Measurements from ENCODE around the gene ARHGEF4.

The ARHGEF4 gene

DNA sequence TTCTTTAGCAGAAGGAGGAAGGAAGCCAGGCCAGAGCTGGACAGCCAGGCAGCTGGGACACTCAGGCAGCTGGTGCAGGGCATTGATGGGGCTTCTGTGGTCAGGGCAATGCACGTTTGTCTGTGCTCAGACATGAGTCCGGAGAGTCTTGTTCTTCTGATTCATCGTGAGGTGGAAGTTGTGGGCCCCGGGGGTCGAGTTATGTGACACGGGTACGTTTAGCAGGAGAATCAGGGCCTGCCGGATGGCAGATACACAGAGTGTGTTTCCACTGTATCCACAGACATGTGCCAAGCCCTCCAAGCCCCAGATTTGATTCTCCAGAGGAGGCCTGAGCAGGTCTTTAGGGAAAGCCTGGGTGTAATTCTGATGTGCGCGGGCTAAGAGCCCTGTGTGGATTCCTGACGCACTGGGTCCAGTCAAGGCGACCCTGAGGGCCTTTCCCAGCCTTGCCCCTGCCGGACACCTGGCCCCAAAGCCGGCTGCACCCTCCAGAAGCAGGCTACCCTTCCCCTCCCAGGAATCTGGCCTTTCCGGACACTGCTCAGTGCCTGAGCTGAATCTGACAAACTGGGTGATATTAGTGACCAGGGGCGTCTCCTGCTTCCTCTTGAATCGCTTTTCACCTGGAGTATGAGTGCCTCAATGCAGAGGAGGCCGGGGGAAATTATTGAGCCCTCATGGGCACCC lies 10.1 kb downstream of the ARHGEF4 start:
- in situ Hi-C loops (cut with HindIII; ENCODE audit: low pct_ligation_motif_present, low pct_unique_long_range_greater_than_20kb, low sequenced_read_pairs): no loop called here
- DNase-seq: no peak

DNA sequence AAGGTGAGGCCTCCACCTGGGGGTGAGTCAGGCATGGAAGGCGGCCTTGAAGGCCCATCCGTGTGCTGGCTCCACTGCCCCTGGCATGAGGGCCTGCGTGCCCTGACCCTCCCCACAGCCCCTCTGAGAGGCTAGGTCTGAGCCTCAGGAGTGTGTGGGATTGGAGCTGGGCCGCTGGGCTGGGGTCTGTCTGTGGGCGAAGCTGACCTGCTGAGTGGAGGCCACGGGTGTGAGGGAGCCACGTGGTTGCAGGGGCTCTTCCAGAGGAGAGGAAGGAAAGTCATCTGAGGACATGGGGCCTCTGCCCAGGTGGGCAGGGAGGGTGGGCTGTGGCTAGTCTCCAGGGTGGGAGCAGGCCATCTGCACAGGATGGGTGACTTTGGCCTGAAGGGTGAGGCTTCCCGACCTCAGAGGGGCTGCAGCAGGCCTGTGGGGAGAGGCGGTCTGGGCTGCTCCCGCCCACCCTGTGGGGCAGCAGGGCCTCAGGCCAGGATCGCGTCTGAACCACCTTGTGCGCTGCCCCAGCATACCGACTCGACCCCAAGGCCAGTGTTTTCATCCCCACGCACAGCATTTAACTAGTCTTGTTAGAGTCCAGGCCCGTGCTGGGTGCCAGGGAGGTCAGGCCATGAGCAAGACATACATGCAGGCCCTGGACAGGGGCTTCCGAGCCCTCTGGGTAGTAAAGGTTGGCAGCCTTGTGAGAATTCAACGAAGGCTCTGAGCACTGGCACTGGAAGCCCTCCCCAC lies 11.2 kb downstream of the ARHGEF4 start:
- DNase-seq: no peak
- in situ Hi-C loops (cut with HindIII; ENCODE audit: low pct_ligation_motif_present, low pct_unique_long_range_greater_than_20kb, low sequenced_read_pairs): no loop called here

DNA sequence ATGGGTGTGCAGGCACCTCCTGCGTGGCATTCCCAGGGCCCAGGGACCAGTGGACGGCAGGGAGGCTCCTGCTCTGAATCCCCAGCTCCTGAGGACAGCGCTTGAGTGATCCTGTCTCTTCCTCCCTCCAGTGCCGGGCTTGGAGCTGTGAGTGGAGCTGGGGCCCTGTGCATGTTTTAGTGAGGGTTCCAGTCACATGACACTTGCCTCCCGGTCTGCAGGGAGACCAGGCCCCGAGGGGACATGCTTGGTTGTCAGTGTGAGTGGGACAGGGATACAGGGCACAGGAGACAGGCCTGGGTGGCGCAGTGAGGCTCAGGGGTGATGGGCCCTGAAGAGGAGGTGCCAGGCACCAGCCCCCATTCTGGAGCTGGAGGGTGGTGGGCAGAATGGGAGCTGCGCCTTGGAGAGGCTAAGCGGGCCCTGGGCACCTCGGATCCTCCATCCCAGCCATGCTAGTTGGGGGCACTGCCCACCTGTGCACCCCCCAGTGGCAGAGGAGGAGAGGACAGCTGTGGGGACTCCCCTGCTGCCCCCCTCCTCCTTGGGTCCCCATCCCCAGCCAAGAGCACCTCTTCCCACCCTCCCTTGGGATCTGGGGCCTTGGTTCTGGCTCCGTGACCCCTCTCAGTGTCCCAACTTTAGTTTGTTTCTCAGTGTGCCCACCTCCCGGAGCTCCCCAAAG lies 12.0 kb downstream of the ARHGEF4 start:
- in situ Hi-C loops (cut with HindIII; ENCODE audit: low pct_ligation_motif_present, low pct_unique_long_range_greater_than_20kb, low sequenced_read_pairs): no loop called here

DNA sequence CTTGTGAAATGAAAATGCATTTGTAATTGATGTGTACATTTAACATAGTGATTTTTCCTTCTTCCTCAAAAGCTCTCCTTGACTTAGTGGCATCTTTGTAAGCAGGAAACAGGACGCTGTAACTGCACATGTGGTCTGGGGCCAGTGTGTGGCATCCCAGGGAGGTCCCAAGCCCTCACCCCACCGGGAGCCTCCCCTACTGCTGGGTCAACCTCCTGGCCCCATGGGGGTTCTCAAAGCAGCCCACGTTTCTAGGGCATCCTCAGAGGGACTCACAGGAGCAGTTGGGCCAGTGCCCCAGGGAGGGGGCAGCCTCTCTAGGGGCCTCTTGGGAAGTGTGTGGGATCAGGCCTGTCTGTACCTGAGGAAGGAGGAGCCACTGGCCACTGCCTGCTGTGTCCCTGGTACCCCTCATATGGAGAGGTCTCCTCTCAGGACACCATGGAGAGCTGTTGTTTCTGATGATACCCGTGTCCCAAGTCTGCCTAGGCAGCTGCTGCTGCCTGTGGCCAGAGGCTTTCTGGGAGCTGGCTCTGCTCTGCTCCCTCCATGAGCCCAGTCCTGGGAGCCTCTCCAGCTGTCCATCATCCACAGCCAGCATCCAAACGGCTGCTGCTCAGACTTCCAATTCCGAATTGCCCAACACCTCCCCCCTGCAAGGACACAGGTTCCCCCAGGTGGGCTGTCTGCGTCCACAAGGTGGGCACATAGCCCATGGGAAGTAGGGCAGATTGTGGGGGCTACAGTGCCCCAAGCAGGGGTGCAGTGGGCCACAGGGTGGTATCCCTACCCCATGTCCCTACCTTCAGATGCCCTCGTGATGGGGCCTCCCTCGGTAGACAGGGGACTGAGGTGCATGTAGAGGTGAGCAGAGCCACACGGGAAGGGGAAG lies 13.4 kb downstream of the ARHGEF4 start:
- in situ Hi-C loops (cut with HindIII; ENCODE audit: low pct_ligation_motif_present, low pct_unique_long_range_greater_than_20kb, low sequenced_read_pairs): no loop called here
- no peak for DNase-seq

More for the DNA sequence above, 12.0 kb downstream of the ARHGEF4 start:
- no peak for DNase-seq

DNA sequence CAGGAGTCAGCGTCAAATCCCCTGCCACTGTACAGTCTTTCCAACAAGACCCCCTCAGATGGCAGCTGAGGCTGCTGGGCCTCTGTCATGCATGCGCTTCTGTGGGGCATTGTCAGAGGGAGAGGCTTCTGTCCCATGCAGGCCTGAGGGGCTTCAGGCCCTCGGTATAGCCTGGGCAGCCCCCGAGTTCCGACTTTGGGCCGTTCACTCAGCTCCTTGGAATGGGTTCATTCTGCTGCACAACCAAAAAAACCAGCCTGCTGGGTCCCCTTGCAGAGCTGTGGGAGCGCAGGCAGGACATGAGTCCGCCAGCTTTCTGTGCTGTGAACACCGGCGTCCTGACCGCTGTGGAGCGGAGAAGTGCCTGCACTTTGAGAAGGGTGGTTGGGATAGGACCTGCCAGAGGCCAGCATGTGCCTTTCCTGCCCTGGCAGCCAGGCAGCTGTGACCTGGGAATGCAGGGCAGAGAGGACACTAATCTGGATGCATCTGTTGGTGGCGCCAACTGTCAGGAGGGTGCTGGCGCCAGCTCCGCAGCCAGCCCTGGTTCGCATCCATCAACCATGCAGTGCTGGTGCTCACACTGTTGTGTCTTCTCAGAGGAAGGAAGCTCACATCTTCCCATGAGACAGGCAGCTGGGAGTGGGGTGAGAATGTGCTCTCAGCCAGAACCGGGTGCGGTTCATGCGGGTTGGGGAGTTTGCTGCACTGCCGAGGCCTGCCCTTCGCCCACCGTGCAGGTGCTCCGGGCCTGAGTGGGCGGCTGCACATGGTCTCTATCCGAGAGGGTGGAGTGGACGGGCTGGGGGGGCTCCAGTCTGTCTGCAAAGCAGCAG lies 14.3 kb downstream of the ARHGEF4 start:
- DNase-seq: no peak

DNA sequence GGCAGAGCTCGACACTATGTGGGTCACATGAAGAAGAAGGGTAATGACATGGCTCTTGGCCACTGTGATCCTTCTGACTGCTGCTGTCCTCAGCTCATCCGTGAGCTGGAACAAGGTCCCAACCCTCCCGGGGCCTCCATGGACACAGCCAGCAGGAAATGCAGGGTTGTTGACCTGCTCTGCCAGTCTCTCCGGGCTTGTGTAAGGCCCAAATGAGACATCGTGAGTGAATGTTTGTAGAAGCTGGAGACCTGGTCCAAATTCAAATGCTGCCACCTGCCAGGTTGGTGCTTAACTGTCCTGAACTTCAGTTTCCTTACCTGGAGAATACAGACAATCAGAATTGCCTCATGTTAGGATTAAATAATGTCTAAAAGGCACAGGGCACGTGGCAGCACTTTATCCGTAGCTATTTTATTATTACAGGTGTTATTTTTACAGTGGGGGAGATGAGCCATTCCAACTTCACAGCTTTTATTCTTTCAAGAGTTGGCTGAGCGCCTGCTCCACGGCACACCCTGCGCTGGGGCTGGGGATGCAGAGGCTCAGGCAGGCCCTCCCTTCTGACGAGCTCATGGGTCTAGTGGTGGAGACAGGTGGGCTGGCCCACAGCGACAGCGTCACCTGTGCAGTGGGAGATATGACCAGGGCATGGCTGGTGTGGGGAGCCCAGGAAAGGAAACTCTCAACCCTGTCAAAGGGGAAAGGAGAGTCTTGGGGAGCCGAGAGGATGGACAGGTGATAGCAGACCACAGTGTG lies 15.1 kb downstream of the ARHGEF4 start:
- DNase-seq: no peak
- in situ Hi-C loops (cut with HindIII; ENCODE audit: low pct_ligation_motif_present, low pct_unique_long_range_greater_than_20kb, low sequenced_read_pairs): no loop called here

More for the DNA sequence above, 14.3 kb downstream of the ARHGEF4 start:
- in situ Hi-C loops (cut with HindIII; ENCODE audit: low pct_ligation_motif_present, low pct_unique_long_range_greater_than_20kb, low sequenced_read_pairs): no loop called here

DNA sequence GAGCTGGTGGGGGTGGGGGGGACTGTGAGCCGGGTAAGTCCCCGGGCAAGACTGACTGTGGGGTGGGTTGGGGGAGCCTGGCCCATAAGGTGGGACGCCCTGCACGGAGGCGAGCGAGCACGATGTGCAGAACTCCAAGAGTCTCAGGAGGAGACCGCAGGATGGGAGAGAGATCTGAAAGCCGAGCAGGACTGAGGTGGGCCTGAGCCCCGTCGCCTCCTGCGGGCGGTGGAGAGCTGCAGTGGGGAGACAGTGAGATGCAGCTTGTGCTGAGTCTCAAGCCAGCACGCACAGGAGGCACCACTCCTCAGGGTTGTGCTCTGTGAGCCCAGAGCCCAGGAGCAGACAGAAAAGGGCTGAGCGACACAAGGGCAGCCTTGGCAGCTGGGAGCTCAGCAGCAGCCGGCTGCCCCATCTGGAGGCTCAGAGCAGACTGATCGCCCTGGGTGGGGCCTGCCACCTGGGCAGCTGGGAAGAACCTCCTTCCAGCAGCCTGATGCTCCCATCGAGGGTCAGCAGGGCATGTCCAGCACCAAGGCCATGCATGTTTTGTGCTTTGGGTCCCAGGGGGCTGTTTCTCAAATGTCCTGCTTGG lies 15.9 kb downstream of the ARHGEF4 start:
- in situ Hi-C loops (cut with HindIII; ENCODE audit: low pct_ligation_motif_present, low pct_unique_long_range_greater_than_20kb, low sequenced_read_pairs): no loop called here
- no peak for DNase-seq

DNA sequence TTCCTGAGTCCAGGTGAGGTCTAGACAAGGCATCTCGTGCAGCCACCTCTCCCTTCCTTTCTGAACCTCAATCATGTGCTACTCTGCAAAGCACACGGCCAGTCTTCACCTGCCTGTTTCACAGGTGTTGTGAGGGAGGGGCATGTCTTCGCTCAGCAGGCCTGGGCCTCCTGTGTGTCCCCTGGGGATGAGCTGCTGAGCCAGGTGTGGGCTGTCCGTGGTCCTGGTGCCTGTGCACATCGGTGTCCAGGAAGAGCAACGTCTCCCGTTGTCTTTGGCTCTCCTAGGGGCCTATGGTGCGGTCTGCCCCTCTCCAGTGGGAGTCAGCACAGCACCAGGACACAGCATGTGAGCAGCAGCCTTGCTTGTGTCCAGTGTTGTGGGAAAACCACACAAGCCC lies 16.7 kb downstream of the ARHGEF4 start:
- no peak for DNase-seq
- in situ Hi-C loops (cut with HindIII; ENCODE audit: low pct_ligation_motif_present, low pct_unique_long_range_greater_than_20kb, low sequenced_read_pairs): no loop called here

DNA sequence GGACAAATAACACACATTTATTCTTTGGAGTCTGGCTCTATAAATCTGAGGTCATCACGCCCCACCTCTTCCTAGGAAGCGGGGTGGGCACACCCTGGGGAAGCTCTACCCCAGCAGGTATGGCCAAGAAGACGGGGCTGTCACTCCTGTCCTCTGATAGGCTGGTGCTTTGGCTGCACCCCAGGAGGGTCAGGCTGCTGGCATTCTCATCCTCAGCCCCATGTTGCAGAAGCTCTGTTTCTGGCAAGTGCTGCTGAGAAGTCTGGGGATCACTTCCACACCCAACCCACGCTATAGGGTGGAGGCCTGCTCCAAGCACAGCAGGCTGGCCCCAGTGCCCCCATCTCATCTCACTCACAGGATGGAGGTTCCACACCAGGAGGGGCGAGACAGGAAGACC lies 17.6 kb downstream of the ARHGEF4 start:
- in situ Hi-C loops (cut with HindIII; ENCODE audit: low pct_ligation_motif_present, low pct_unique_long_range_greater_than_20kb, low sequenced_read_pairs): no loop called here

DNA sequence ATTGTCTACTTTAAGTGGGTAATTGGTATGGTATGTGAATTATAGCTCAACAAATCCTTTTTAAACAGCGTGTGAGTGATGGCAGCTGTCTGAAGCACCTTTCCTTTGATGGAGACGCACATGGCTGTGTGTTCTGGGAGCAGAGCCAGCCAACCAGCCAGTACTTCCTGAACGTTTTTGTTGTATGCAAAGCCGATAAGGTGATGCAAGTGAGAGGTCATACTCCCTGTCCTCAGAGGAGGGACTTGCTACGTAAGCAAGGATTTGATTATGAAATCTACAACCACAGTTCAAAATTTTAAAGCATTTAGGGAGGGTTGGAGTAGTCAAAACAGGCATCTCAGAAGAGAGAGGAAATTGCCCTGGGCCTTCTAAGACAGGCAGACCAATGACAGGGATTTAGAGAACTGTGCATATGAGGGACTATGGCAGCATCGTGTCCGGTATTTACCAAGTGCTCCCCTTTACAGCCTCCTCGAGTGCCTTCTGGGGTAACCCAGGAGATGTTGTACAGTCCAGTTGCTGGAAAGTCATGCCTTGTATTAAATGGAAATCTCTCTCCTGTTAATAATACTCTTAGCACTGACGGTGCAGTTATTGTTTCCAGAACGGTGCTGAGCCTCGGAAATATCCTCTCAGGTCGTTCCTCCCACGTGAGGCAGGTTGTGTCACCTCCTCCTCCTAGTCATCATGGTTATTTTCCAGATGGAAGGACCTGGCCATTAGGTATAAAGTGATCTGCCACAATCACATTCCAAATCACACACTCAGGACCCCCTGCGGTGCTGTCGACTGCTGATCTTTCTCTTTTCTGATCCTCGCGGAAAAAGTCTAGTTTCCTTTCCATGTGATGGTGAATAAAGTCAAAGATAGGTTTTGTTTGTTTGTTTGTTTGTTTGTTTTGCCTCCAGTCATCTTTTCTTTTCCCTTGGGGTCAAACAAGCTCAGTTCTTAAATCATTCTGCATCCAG lies 28.4 kb downstream of the ARHGEF4 start:
- no peak for DNase-seq
- in situ Hi-C loops (cut with HindIII; ENCODE audit: low pct_ligation_motif_present, low pct_unique_long_range_greater_than_20kb, low sequenced_read_pairs): no loop called here

More for the DNA sequence above, 17.6 kb downstream of the ARHGEF4 start:
- DNase-seq: no peak

DNA sequence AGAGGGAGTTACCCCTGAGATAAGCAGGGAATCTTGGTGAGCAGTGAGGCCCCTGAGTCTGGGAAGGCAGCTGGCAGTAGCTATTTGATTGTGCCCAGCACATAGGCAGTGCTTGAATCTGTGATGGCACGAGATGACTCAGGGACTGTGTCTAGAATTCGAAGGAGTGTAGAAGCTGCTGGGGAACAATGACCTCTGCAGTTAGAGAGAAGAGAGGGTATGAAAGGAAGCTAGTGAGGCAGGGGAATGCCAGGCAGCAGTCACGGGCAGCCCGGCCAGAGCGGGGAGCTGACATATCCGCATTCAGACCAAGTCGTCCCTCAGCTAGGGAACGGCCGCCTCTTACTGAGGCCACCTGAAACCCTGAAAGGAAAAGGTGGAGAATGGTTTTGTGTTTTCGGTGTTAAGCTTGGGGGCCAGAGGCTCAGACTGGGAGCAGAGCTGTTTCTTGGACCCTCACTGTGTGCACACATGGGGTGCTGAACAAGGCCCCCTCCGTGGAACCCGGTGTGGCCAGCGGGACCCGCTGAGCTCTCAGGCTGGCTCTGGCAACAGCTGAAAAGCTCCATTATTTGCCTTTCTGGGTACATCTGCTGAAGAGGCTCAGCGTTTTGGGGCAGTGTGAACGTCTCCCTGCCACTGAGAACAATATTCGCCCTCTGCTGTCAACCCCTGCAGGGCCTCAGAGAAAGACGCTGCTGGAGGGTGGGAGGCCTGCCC lies 32.9 kb downstream of the ARHGEF4 start:
- in situ Hi-C loops (cut with HindIII; ENCODE audit: low pct_ligation_motif_present, low pct_unique_long_range_greater_than_20kb, low sequenced_read_pairs): no loop called here

DNA sequence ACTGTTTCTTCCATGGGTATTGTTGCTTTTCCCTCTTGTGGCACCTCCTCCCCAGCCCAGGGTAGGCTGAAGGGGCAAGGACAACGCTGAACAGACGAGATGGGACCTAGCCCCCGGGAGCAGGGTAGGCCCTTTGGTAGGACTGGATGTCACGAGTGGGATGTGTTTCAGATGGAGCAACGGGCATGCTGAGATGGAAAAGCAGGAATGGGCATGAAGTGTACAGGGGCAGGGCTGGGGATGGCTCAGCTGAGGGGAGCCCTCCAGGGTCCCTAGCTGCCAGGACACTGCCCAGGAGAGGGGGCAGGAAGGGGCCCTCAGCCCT lies 33.4 kb downstream of the ARHGEF4 start:
- in situ Hi-C loops (cut with HindIII; ENCODE audit: low pct_ligation_motif_present, low pct_unique_long_range_greater_than_20kb, low sequenced_read_pairs): no loop called here
- no peak for DNase-seq

More for the DNA sequence above, 32.9 kb downstream of the ARHGEF4 start:
- no peak for DNase-seq

DNA sequence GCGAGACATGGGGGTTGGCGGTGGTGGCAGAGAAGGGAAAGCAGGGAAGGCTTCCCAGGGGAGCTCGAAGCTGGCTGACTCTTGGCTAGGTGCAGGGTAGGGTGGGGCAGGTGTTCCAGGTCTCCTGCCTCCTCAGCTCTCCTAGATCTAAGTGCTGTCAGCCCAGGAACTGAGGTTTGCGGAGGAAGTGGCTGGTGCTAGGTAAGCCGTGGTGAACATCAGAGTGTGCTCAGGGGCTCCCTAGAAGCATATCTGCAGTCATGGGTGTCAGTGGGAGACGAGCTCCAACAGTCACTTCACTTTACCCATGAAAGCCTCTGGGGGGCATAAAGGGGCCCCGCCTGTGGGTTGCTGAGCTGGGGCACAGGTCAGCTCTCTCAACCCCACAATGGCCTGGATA lies 34.1 kb downstream of the ARHGEF4 start:
- DNase-seq: no peak
- in situ Hi-C loops (cut with HindIII; ENCODE audit: low pct_ligation_motif_present, low pct_unique_long_range_greater_than_20kb, low sequenced_read_pairs): no loop called here

DNA sequence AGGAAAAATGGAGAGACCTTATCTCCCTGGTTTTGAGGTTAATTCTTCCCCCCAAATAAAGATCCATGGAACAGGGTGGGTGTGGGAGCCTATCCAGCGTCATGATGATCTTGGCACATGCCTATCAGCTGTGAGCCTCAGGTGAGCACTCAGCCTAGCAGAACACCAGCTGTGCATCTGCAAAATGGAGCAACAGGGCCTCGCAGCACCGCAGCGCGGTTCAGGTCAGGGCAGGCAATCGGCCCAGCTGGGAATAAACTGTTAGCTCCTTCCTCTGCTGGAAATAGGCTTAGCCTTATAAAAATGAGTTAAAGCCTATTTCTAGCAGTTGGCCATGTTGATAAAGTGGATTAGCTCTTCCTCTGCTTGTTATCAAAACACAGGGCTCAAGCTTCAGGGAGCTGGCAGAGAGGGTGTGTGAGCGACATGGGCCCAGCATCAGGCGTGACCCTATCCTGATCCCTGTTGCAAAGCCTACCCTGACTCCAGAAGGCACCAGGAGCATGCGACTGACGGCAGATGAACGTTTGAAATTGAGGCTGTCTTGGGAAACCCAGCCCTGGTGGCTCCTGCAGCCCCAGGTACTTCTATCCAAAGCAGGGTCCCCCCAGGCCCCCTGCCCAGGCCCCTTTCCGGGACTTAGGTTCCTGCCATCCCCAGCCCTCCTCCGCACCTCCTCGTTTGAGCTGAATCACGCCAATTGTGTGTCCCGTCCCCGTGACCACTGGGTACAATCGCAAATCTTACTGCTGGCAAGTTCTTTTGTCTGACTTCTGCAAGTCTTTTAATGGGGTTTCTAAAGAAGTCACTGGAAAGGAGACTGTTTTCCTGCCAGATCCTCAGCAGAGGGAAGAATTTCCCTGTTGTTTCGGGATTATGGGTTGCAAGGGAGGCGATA lies 35.4 kb downstream of the ARHGEF4 start:
- in situ Hi-C loops (cut with HindIII; ENCODE audit: low pct_ligation_motif_present, low pct_unique_long_range_greater_than_20kb, low sequenced_read_pairs): no loop called here
- no peak for DNase-seq
